AG09319 (cell line): ENCODE measurements around the gene FBXL17.

Experiments used
- DNase-seq: peaks from one replicate; pipeline ENCODE4 v3.0.0-alpha.2; 2010; ENCODE audit warnings: low read depth; ENCODE audit errors: extremely low read depth
- CTCF ChIP-seq: IDR thresholded peaks from 2 replicates; pipeline ENCODE4 v1.5.1; 2011; ENCODE audit warnings: low read depth, mild to moderate bottlenecking, inconsistent platforms, low read length, moderate library complexity

Gene FBXL17

GRCh38 chr5:108196276-108196675 is 185.6 kb downstream of the FBXL17 start:
- TF ChIP-seq CTCF: no peak
- DNase-seq: no peak

- DNase-seq: peak; percentile 14
- TF ChIP-seq CTCF: no peak
These were observed 188.7 kb downstream of the FBXL17 start for GRCh38 chr5:108193021-108193795.

GRCh38 chr5:108184940-108185339 is 197.0 kb downstream of the FBXL17 start:
- no peak for TF ChIP-seq CTCF
- DNase-seq: no peak

- DNase-seq: no peak
- no peak for TF ChIP-seq CTCF
These were observed 199.9 kb downstream of the FBXL17 start for GRCh38 chr5:108181975-108182374.

GRCh38 chr5:108174286-108174685 is 207.6 kb downstream of the FBXL17 start:
- no peak for TF ChIP-seq CTCF
- no peak for DNase-seq

- DNase-seq: no peak
- no peak for TF ChIP-seq CTCF
These were observed 210.1 kb downstream of the FBXL17 start for GRCh38 chr5:108171759-108172158.

GRCh38 chr5:108168915-108169314 is 213.0 kb downstream of the FBXL17 start:
- no peak for DNase-seq
- TF ChIP-seq CTCF: no peak
